Measurements from ENCODE around the gene HOXB3. TPM values are rescaled to one million over a fixed set of nuclear protein-coding genes. Genes with fewer than 3 reads are reported as not detected.

HOXB3 gene
- total and polyA plus RNA-seq, 2 of the 13 experiments (the other 11 are each of a cell fraction or from before 2014, with no cell fraction given) = not detected

- TF ChIP-seq ZNF546 (CRISPR knock-in tag; conservative IDR thresholded peaks at IDR 0.05) = no peak
These were observed 36.2 kb downstream of the HOXB3 start (continued) for GRCh38 chr17:48553826-48554225.

- ATAC-seq = no peak
- Histone ChIP-seq H2AFZ (ENCODE audit: low read length) (no peak overlapping the region), H3K4me2 (ENCODE audit: low read depth, low read length) (no peak overlapping the region), H4K20me1 (ENCODE audit: insufficient read depth, low read length) (no peaks in the 10 kb centered on the region; the same call in 1 of the 2 replicates), H3K9me3 (ENCODE audit: low read length) (no peaks in the 10 kb centered on the region), H3K79me2 (ENCODE audit: insufficient read depth, low read length) (no peaks in the 10 kb centered on the region), H3K27me3 (ENCODE audit: control insufficient read depth in 1 of 2, insufficient read depth in 2 of 2, low read length in 2 of 2) (peaks cover 24 to 92% of the 10 kb centered on the region in 2 experiments), H3K36me3 (replicated peaks in 1 of 2; ENCODE audit: control insufficient read depth in 1 of 2, insufficient read depth in 2 of 2, low read length in 2 of 2) (no peaks in the 10 kb centered on the region), H3K4me1 (ENCODE audit: insufficient read depth, low read length) (no peaks in the 10 kb centered on the region), H3K27ac (ENCODE audit: extremely low read length, insufficient read depth, low read length) (no peak overlapping the region), H3K9ac (ENCODE audit: insufficient read depth, low read depth, low read length) (no peak overlapping the region), H3K4me3 (replicated peaks in 1 of 3; ENCODE audit: insufficient read depth in 1 of 3, low read depth in 2 of 3, low read length in 3 of 3) (no peak overlapping the region)
- BruUV-seq (replicated peaks) = no TSS peak
- intact Hi-C loops (cut with micrococcal nuclease; ENCODE audit: unreplicated experiment) = no loop called here
- FAIRE-seq = no peak
- in situ Hi-C loops (cut with HindIII; ENCODE audit: extremely low pct_ligation_motif_present, low pct_unique_long_range_greater_than_20kb) = no loop called here
- under 1% methylated on average over 5 of the region's 5 CpGs for WGBS (ENCODE audit: low lambda C conversion rate)
- DNase-seq (ENCODE audit: low spot score) = no peak
- TF ChIP-seq ZSCAN20 (CRISPR knock-in tag; IDR thresholded peaks at IDR 0.05; ENCODE audit: borderline replicate concordance) = no peak
- no peak for TF ChIP-seq RFX1 (IDR thresholded peaks at IDR 0.05)
- no peak for TF ChIP-seq PATZ1 (CRISPR knock-in tag; IDR thresholded peaks at IDR 0.05)
- no peak for TF ChIP-seq MAFF (IDR thresholded peaks at IDR 0.05; ENCODE audit: low read depth, low read length)
- no peak for TF ChIP-seq ADNP (CRISPR knock-in tag; IDR thresholded peaks at IDR 0.05)
- no peak for TF ChIP-seq SNRNP70 (IDR thresholded peaks at IDR 0.05; ENCODE audit: low read depth, low read length)
- TF ChIP-seq MTA1 (CRISPR knock-in tag; IDR thresholded peaks at IDR 0.05; ENCODE audit: borderline replicate concordance) = no peak
- no peak for TF ChIP-seq ZNF446 (CRISPR knock-in tag; IDR thresholded peaks at IDR 0.05)
- no peak for TF ChIP-seq MIER3 (CRISPR knock-in tag; IDR thresholded peaks at IDR 0.05; ENCODE audit: borderline replicate concordance)
- no peak for TF ChIP-seq ZNF275 (CRISPR knock-in tag; IDR thresholded peaks at IDR 0.05; ENCODE audit: borderline replicate concordance)
- CTCF ChIA-PET (ENCODE audit: low intra/inter-chr PET ratio, low total read pairs) = no interaction called here
- POLR2A ChIA-PET = no interaction called here
These were observed 36.9 kb downstream of the HOXB3 start for GRCh38 chr17:48553190-48553547.
